Parathyroid adenoma (tissue), 2 donors: ENCODE data around the gene PCDHB13.
"Not testable (repeated sequence)": the region's sequence is repeated elsewhere in the genome, so short reads cannot be mapped to it uniquely, and the experiment has no call there.

Source experiments
- H2AFZ ChIP-seq: fragments of 300-600 bp; sonication (generic); one replicate; pipeline ENCODE4 v1.7.0; 2017; ENCODE audit warnings: antibody characterized with exemption, mild to moderate bottlenecking
- H3K27ac ChIP-seq: fragments of 300-600 bp; sonication (generic); one replicate; pipeline ENCODE4 v1.7.0; 2017
- H3K27me3 ChIP-seq: fragments of 300-600 bp; sonication (generic); one replicate; pipeline ENCODE4 v1.7.0; 2017; ENCODE audit warnings: low read length; ENCODE audit not compliant: control insufficient read depth, insufficient read depth
- H3K36me3 ChIP-seq: fragments of 300-600 bp; sonication (generic); one replicate; pipeline ENCODE4 v1.7.0; 2017; ENCODE audit warnings: low read length; ENCODE audit not compliant: control insufficient read depth, insufficient read depth
- H3K4me1 ChIP-seq: fragments of 300-600 bp; sonication (generic); one replicate; pipeline ENCODE4 v1.7.0; 2017; ENCODE audit warnings: control low read depth
- H3K4me2 ChIP-seq: fragments of 300-600 bp; sonication (generic); one replicate; pipeline ENCODE4 v1.7.0; 2017; ENCODE audit warnings: low read length
- H3K4me3 ChIP-seq: fragments of 300-600 bp; sonication (generic); one replicate; pipeline ENCODE4 v1.7.0; 2017; ENCODE audit warnings: low read depth, low read length
- H3K79me2 ChIP-seq: fragments of 300-600 bp; sonication (generic); one replicate; pipeline ENCODE4 v1.7.0; 2017; ENCODE audit warnings: control low read depth
- H3K9ac ChIP-seq: fragments of 300-600 bp; sonication (generic); one replicate; pipeline ENCODE4 v1.7.0; 2017; ENCODE audit warnings: mild to moderate bottlenecking
- H3K9me3 ChIP-seq: fragments of 300-600 bp; sonication (generic); one replicate; pipeline ENCODE4 v1.7.0; 2017; ENCODE audit warnings: low read length; ENCODE audit not compliant: control insufficient read depth
- TF ChIP-seq, protein P1 (sequence below): fragments of 300-600 bp; sonication (generic); IDR thresholded peaks from one replicate; pipeline ENCODE4 v1.7.0; 2017; ENCODE audit warnings: antibody characterized with exemption, mild to moderate bottlenecking
- donor health status: primary hyperparathyroidism.

PCDHB13 gene

DNA sequence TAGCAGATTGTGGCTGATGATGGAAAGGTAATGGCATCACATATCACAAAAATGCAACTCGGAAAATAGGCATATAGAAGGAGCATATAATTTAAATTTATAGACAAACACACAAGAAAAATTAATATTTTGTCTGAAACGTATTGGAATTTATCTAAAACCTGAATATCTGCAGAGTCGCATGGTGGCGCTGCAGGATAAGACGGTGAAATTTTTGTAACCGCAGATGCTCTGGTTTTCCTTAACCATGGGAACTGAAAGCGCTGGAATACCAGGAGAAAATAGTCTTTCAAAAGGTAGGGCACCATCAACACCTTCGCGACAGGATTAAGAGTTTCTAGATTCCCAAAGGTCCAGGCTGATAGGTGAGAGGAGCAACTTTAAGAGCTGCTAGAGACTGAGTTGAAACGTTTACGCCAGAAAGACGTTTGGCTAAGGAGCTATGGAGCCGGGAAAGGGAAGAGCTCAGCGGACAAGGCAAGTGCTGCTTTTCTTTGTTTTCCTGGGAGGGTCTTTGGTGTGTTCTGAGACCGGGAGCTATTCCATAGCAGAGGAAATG is 20.5 kb downstream of the PCDHB13 start:
- H3K36me3 ChIP-seq: no peaks in the 10 kb centered on the region
- no peak overlapping the region for H2AFZ ChIP-seq
- H3K4me1 ChIP-seq: no peaks in the 10 kb centered on the region
- H3K79me2 ChIP-seq: no peaks in the 10 kb centered on the region
- H3K27me3 ChIP-seq: no peaks in the 10 kb centered on the region
- H3K9me3 ChIP-seq: peaks cover 8% of the 10 kb centered on the region
- no peak overlapping the region for H3K9ac ChIP-seq
- no peak overlapping the region for H3K4me2 ChIP-seq
- H3K27ac ChIP-seq: no peak overlapping the region
- H3K4me3 ChIP-seq: peak overlapping the region; percentile 26
- TF ChIP-seq, protein P1, sequence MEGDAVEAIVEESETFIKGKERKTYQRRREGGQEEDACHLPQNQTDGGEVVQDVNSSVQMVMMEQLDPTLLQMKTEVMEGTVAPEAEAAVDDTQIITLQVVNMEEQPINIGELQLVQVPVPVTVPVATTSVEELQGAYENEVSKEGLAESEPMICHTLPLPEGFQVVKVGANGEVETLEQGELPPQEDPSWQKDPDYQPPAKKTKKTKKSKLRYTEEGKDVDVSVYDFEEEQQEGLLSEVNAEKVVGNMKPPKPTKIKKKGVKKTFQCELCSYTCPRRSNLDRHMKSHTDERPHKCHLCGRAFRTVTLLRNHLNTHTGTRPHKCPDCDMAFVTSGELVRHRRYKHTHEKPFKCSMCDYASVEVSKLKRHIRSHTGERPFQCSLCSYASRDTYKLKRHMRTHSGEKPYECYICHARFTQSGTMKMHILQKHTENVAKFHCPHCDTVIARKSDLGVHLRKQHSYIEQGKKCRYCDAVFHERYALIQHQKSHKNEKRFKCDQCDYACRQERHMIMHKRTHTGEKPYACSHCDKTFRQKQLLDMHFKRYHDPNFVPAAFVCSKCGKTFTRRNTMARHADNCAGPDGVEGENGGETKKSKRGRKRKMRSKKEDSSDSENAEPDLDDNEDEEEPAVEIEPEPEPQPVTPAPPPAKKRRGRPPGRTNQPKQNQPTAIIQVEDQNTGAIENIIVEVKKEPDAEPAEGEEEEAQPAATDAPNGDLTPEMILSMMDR: peak; percentile 31

DNA sequence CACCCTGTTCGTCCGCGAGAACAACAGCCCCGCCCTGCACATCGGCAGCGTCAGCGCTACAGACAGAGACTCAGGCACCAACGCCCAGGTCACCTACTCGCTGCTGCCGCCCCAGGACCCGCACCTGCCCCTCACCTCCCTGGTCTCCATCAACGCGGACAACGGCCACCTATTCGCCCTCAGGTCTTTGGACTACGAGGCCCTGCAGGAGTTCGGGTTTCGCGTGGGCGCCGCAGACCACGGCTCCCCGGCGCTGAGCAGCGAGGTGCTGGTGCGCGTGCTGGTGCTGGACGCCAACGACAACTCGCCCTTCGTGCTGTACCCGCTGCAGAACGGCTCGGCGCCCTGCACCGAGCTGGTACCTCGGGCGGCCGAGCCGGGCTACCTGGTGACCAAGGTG is 22.2 kb downstream of the PCDHB13 start:
- not testable (repeated sequence) for H3K79me2 ChIP-seq, H3K4me3 ChIP-seq, H3K36me3 ChIP-seq, H3K9ac ChIP-seq, H3K4me1 ChIP-seq, H2AFZ ChIP-seq, H3K27ac ChIP-seq, H3K27me3 ChIP-seq, H3K4me2 ChIP-seq
- peaks cover 12% of the 10 kb centered on the region for H3K9me3 ChIP-seq

DNA sequence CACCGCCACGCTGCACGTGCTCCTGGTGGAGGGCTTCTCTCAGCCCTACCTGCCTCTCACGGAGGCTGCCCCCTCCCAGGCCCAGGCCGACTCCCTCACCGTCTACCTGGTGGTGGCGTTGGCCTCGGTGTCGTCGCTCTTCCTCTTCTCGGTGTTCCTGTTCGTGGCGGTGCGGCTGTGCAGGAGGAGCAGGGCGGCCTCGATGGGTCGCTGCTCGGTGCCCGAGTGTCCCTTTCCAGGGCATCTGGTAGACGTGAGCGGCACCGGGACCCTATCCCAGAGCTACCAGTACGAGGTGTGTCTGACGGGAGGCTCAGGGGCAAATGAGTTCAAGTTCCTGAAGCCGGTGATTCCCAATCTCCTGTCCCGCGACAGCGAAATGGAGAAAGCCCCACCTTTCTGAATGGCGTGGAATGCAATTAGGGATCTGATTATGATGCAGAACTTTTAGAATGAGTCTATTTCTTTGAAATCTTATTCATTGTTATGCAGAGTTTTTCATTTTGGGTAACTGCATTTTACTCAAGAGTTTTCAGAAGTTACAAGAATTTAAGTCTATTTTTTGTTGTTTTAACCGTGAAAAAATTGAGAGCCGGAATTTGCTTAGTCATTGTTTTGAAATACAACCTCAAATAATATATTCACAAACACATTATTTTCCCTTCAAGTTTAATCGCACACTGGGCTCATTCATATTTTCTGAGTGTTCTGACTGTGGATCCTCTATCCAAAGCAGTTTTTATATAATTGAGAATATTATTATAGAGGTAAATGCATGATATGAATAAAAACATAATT is 23.0 kb downstream of the PCDHB13 start:
- TF ChIP-seq, protein P1: no peak
- Histone ChIP-seq H3K36me3 (no peaks in the 10 kb centered on the region), H2AFZ (no peak overlapping the region), H3K4me3 (no peak overlapping the region), H3K27ac (no peak overlapping the region), H3K4me1 (no peaks in the 10 kb centered on the region), H3K27me3 (no peaks in the 10 kb centered on the region), H3K79me2 (no peaks in the 10 kb centered on the region), H3K9ac (no peak overlapping the region), H3K4me2 (no peak overlapping the region), H3K9me3 (peaks cover 12% of the 10 kb centered on the region)

DNA sequence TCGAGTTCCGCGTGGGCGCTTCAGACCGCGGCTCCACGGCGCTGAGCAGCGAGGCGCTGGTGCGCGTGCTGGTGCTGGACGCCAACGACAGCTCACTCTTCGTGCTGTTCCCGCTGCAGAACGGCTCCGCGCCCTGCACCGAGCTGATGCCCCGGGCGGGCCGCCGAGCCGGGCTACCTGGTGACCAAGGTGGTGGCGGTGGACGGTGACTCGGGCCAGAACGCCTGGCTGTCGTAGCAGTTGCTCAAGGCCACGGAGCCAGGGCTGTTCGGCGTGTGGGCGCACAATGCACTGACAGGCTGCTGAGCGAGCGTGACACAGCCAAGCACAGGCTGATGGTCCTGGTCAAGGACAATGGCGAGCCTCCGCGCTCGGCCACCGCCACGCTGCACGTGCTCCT is 27.8 kb downstream of the PCDHB13 start:
- Histone ChIP-seq H3K9me3 (peaks cover 11% of the 10 kb centered on the region), H3K36me3 (no peaks in the 10 kb centered on the region), H3K9ac (no peak overlapping the region), H3K4me3 (no peak overlapping the region), H3K27ac (no peak overlapping the region), H3K4me2 (no peak overlapping the region), H3K4me1 (no peaks in the 10 kb centered on the region), H3K27me3 (no peaks in the 10 kb centered on the region), H2AFZ (no peak overlapping the region), H3K79me2 (no peaks in the 10 kb centered on the region)
- TF ChIP-seq, protein P1: no peak

DNA sequence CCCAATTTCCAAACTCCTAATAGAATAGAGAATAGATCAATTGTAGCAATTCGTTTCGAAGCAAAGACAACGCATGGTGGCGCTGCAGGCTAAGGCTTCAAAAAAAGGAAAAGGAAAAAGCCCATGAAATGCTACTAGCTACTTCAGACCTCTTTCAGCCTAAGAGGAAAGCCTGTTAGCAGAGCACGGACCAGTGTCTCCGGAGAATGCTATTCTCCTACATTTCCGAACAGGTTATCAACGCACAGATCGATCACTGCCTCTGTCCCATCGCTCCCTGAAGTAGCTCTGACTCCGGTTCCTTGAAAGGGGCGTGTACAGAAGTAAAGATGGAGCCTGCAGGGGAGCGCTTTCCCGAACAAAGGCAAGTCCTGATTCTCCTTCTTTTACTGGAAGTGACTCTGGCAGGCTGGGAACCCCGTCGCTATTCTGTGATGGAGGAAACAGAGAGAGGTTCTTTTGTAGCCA is 31.6 kb downstream of the PCDHB13 start, which contains the start of gene PCDHB15:
TSS of gene PCDHB15 (plus strand) at position 146 of the 468 bp plus-strand sequence. CDS start at position 330, 184 bp downstream.
- H3K36me3 ChIP-seq: no peaks in the 10 kb centered on the region
- peak within 1 kb of the TSS; percentile 22 for H3K4me3 ChIP-seq
- peaks cover 15% of the 10 kb centered on the region for H3K9me3 ChIP-seq
- no peaks in the 10 kb centered on the region for H3K79me2 ChIP-seq
- H3K4me2 ChIP-seq: no peak within 1 kb of the TSS
- TF ChIP-seq, protein P1: no peak
- H3K4me1 ChIP-seq: no peaks in the 10 kb centered on the region
- no peak within 1 kb of the TSS for H2AFZ ChIP-seq
- no peak within 1 kb of the TSS for H3K9ac ChIP-seq
- H3K27ac ChIP-seq: no peak within 1 kb of the TSS
- no peaks in the 10 kb centered on the region for H3K27me3 ChIP-seq

DNA sequence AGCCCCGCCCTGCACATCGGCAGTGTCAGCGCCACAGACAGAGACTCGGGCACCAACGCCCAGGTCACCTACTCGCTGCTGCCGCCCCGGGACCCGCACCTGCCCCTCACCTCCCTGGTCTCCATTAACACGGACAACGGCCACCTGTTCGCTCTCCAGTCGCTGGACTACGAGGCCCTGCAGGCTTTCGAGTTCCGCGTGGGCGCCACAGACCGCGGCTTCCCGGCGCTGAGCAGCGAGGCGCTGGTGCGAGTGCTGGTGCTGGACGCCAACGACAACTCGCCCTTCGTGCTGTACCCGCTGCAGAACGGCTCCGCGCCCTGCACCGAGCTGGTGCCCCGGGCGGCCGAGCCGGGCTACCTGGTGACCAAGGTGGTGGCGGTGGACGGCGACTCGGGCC is 33.3 kb downstream of the PCDHB13 start:
- H3K36me3 ChIP-seq, H3K9ac ChIP-seq, H3K27me3 ChIP-seq, H3K27ac ChIP-seq, H3K79me2 ChIP-seq, H3K4me1 ChIP-seq, H3K4me2 ChIP-seq, H2AFZ ChIP-seq, H3K4me3 ChIP-seq: not testable (repeated sequence)
- H3K9me3 ChIP-seq: peaks cover 13% of the 10 kb centered on the region

DNA sequence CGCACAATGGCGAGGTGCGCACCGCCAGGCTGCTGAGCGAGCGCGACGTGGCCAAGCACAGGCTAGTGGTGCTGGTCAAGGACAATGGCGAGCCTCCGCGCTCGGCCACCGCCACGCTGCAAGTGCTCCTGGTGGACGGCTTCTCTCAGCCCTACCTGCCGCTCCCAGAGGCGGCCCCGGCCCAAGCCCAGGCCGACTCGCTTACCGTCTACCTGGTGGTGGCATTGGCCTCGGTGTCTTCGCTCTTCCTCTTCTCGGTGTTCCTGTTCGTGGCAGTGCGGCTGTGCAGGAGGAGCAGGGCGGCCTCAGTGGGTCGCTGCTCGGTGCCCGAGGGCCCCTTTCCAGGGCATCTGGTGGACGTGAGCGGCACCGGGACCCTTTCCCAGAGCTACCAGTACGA is 33.7 kb downstream of the PCDHB13 start:
- H3K79me2 ChIP-seq, H3K4me1 ChIP-seq, H3K27me3 ChIP-seq, H3K9ac ChIP-seq, H3K4me2 ChIP-seq, H3K27ac ChIP-seq, H3K36me3 ChIP-seq, H2AFZ ChIP-seq, H3K4me3 ChIP-seq: not testable (repeated sequence)
- peaks cover 13% of the 10 kb centered on the region for H3K9me3 ChIP-seq
